ENCODE measurements around the gene FAM221B. TPM values are rescaled to one million over a fixed set of nuclear protein-coding genes. Genes with fewer than 3 reads are reported as not detected.

FAM221B gene
- total and polyA plus RNA-seq, 2 of the 4 experiments (the other 2 are of a cell fraction), result not detected

GRCh38 chr9:35871545-35871944 is 43.0 kb upstream of the FAM221B start:
- BruUV-seq (replicated peaks), result no TSS peak
- Histone ChIP-seq H3K4ac (ENCODE audit: low read depth, low read length) (no peak overlapping the region), H4K20me1 (ENCODE audit: insufficient read depth, low read length) (no peaks in the 10 kb centered on the region), H3K79me1 (ENCODE audit: low read depth in 1 of 2, low read length in 2 of 2) (no peaks in the 10 kb centered on the region), H3K9ac (ENCODE audit: low read depth, low read length) (no peak overlapping the region), H4K8ac (ENCODE audit: low read depth in 2 of 2, low read length in 2 of 2) (no peak overlapping the region), H3K4me2 (ENCODE audit: low read depth, low read length) (no peak overlapping the region), H3K14ac (replicated peaks; ENCODE audit: low read depth, low read length) (no peak overlapping the region), H2BK120ac (ENCODE audit: low read depth, low read length) (no peak overlapping the region), H2AFZ (replicated peaks; ENCODE audit: low read length, poor library complexity) (peak overlapping the region; percentile 3), H2AK9ac (replicated peaks; ENCODE audit: low read depth, low read length, poor library complexity) (no peak overlapping the region), H3K36me3 (ENCODE audit: control insufficient read depth, insufficient read depth, low read length) (no peaks in the 10 kb centered on the region), H4K91ac (ENCODE audit: insufficient read depth, low read depth, low read length) (no peak overlapping the region), H3K56ac (ENCODE audit: extremely low read depth, insufficient read depth, low read length) (no peak overlapping the region), H3K4me3 (ENCODE audit: insufficient read depth, low read depth, low read length) (no peak overlapping the region), H2BK5ac (ENCODE audit: low read depth, low read length, poor library complexity, severe bottlenecking) (no peak overlapping the region), H3K27ac (ENCODE audit: insufficient read depth, low read length) (no peak overlapping the region), H3K9me3 (ENCODE audit: control insufficient read depth, insufficient read depth, low read length) (0 out of 2 replicates have a peak, but pooled peaks cover under 1% of the 10 kb centered on the region), H2BK15ac (ENCODE audit: low read depth, low read length) (no peak overlapping the region), H2BK20ac (ENCODE audit: low read depth, low read length) (no peak overlapping the region), H4K5ac (ENCODE audit: low read depth, low read length) (no peak overlapping the region), H2AK5ac (ENCODE audit: low read depth, low read length) (no peak overlapping the region), H3K9me1 (ENCODE audit: insufficient read depth, low read length) (0 out of 2 replicates have a peak, but pooled peaks cover 3% of the 10 kb centered on the region), H3K18ac (ENCODE audit: low read depth, low read length) (no peak overlapping the region), H3K23ac (ENCODE audit: low read depth, low read length) (no peak overlapping the region), H3K27me3 (ENCODE audit: control insufficient read depth, insufficient read depth, low read length) (peaks cover 7% of the 10 kb centered on the region; the same call in 1 of the 2 replicates), H3K4me1 (ENCODE audit: control insufficient read depth, insufficient read depth, low read length) (no peaks in the 10 kb centered on the region)
- ChIA-PET POLR2A (ENCODE audit: unreplicated experiment) (no interaction called here), CTCF (no interaction called here)
- intact Hi-C loops (cut with micrococcal nuclease), result no loop called here
- DNase-seq, result no peak
- dilution Hi-C loops (cut with HindIII; ENCODE audit: low sequenced_read_pairs, unreplicated experiment), result no loop called here
- in situ Hi-C loops (cut with MboI; ENCODE audit: low sequenced_read_pairs), result no loop called here
- WGBS, 2 experiments (ENCODE audit: extremely low coverage in 2 of 2, insufficient read length in 1 of 2), result no CpG with 5 or more reads among the region's 3 CpGs
- TF ChIP-seq SMC3 (IDR thresholded peaks at IDR 0.05; ENCODE audit: low read depth, low read length) (no peak), RCOR1 (IDR thresholded peaks at IDR 0.05; ENCODE audit: insufficient replicate concordance, low read length) (no peak), FOS (IDR thresholded peaks at IDR 0.05; ENCODE audit: low read depth, low read length) (no peak), CEBPB (IDR thresholded peaks at IDR 0.05; ENCODE audit: low read depth, low read length) (no peak), RAD21 (IDR thresholded peaks at IDR 0.05; ENCODE audit: low read length) (no peak)
- no peak for ATAC-seq (ENCODE audit: low read depth)
